Subcutaneous adipose tissue (tissue), 4 donors: ENCODE results near the gene MAP7D1. TPM values are rescaled to one million over a fixed set of nuclear protein-coding genes. Genes with fewer than 3 reads are reported as not detected.

Source experiments
- CTCF ChIP-seq: fragments of 450-650 bp; IDR thresholded peaks from one replicate; pipeline ENCODE4 v1.5.1; 2016; ENCODE audit warnings: low read depth, mild to moderate bottlenecking, control low read depth, antibody characterized with exemption, moderate library complexity
- total RNA-seq, 4 donors: library from RNA; depleted of rRNA; stranded (reverse); fragments of >200 nt; gene quantifications; one replicate each; pipeline ENCODE4 v1.1.0, GENCODE V29; 2016

Gene MAP7D1
- total RNA-seq: 100 to 1,000 TPM in 1 of 4 donors, 10 to 100 TPM in 3; 73.1 to 227 (median 77.9) TPM

GRCh38 chr1:36155408-36156328 is at the start of gene MAP7D1:
Gene MAP7D1, plus strand, starts transcription at chr1:36156160. Its CDS starts 258 bp downstream, at chr1:36156418.
- no peak for TF ChIP-seq CTCF

DNA sequence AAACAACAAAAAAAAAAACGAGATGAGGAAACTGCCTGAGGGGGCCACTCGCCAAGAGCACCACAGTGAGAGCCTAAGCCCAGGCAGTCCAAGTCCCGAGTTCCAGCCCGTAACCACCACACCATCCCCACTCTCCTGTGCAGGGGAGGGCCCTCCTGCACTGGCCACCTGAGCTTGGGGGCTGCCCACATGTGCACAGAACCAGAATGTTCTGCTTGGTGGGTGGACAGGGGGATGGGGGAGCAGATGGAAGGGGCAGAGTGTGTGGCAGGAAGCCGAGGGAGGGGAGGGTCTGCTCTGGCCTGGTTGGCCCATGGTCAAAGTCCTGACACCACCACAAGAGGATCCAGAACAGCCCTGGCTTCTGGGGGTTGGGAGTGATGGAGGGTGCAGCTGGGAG is 49.7 kb upstream of the MAP7D1 start:
- no peak for TF ChIP-seq CTCF

GRCh38 chr1:36107394-36107793 is 48.6 kb upstream of the MAP7D1 start:
- no peak for TF ChIP-seq CTCF

DNA sequence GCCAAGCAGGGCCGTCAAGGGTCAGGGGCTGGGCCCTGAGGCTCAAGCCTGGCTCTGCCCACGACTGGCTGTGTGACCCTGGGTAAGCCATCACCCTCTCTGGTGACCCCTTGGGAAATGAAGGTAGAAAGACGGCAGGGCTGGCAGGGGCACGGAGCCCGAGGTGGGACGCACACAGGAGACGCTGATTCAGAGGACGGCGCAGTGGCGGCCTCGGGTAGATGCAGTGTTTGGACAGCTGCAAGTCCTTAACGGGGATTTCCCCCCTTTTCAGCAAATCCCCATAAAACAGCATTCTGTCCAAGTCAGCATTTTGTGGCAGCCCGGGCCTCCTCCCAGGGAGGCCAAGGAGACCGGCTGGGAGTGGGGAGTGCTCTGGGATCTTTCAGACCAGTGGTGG is 47.6 kb upstream of the MAP7D1 start:
- no peak for TF ChIP-seq CTCF

GRCh38 chr1:36109041-36109679 is 46.8 kb upstream of the MAP7D1 start:
- no peak for TF ChIP-seq CTCF

DNA sequence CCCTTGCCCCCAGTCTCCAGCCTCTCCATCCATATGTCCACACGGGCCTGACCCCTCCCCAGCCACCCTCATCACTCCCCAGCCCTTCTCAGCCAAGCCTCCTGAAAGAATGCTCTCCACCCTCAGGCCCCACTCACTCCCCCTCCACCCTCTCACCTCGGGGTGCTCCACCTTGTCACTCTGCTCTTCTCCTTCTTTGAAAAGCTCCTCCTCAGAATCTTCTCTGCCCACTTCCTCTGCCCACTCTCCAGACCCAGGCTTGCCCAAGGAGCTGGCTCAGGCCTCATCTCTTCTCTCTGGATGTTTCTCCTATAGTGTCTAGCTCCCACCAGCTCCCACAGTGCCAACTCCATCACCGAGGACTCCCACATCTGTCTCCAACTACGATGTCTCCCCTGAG is 44.8 kb upstream of the MAP7D1 start:
- no peak for TF ChIP-seq CTCF

GRCh38 chr1:36112823-36113222 is 43.1 kb upstream of the MAP7D1 start:
- no peak for TF ChIP-seq CTCF
